Measurements from ENCODE around the gene ELANE. TPM values are rescaled to one million over a fixed set of nuclear protein-coding genes. Genes with fewer than 3 reads are reported as not detected.

Gene ELANE
- not detected for total RNA-seq

DNA sequence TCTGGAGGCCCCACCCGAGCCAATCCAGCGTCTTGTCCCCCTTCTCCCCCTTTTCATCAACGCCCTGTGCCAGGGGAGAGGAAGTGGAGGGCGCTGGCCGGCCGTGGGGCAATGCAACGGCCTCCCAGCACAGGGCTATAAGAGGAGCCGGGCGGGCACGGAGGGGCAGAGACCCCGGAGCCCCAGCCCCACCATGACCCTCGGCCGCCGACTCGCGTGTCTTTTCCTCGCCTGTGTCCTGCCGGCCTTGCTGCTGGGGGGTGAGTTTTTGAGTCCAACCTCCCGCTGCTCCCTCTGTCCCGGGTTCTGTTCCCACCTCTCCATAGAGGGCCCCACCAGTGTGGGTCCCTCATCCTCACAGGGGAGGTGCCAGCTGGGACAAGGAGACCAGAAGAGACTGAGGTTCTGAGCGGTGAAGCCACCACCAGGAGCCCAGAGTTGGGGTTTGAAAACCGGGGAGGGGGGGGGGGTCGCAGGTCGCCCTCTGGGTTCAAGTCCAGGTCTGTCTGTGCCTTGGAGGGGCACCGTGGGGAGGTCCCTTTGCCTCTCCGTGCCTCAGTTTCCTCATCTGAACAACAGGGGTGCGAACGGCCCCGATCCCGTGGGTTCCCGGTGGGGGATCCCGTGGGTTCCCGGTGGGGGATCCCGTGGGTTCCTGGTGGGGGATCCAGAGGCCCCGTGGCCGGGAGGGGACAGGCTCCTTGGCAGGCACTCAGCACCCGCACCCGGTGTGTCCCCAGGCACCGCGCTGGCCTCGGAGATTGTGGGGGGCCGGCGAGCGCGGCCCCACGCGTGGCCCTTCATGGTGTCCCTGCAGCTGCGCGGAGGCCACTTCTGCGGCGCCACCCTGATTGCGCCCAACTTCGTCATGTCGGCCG lies at the start of gene ELANE:
TSS of gene ELANE (plus strand) at position 168 of the 878 bp plus-strand sequence. CDS start at position 194, 26 bp downstream.
- H3K27ac Mint-ChIP-seq: no peak within 1 kb of the TSS
- H3K27me3 Mint-ChIP-seq: peaks cover 46% of the 10 kb centered on the region
- H3K36me3 Mint-ChIP-seq: no peaks in the 10 kb centered on the region
- no peak within 1 kb of the TSS for H3K4me3 Mint-ChIP-seq
- no peak for DNase-seq
- no peaks in the 10 kb centered on the region for H3K9me3 Mint-ChIP-seq
- no peaks in the 10 kb centered on the region for H3K4me1 Mint-ChIP-seq

DNA sequence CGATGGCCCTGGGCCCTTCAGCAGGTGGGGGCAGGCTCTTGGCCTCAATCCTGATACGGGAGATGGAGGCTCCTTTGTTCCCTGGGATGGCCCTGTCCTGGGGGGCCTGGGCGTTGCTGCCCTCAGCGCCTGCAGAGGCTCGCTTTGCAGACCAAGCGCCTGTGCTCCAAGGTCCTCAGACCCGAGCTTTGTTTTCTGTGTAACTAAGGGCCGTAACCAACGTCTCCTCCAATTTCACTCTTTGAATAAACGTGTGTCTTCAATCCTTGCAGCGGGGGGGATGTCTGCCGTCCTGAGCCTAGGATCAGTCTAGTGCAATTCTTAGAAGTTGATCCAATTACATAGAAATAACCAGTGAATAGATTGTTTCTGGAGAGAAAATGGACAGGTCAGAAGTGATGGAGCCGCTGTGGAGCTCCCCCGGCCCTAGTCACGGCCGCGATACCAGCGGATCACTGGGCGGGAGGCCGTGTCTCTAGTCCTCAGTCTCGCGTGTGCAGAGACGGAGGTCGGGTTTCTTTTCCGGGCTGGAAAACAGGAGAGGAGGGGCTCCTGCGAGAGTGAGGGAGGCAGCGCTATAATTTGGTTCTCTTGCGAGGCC lies 49.5 kb upstream of the ELANE start:
- Mint-ChIP-seq H3K36me3 (peaks cover 59% of the 10 kb centered on the region), H3K27me3 (no peaks in the 10 kb centered on the region), H3K4me3 (peak overlapping the region; percentile 79), H3K9me3 (no peaks in the 10 kb centered on the region), H3K27ac (peak overlapping the region; percentile 78), H3K4me1 (peaks cover 28% of the 10 kb centered on the region)
- DNase-seq: no peak

DNA sequence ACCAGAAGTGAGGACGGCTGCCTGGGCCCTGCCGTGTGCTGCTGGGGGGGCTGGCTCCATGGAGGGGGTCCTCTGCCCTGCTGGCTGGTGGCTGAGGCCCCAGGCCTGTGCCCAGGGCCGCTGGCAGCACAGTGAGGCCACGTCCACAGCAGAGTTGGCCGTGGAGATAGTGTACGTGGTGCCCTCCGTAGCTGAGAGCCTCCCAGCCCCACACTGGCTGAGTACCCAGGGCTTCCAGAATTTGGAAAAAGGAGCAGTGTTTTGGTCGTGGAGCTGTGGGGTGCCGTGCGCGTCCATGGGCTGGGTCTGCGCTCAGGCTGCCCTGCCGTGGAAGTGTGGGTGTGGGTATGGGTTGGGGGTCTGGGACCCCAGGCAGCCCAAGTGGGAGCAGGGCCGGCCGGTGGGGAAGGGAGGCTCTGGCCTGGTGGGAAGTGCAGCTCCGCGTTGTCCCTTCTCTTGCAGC lies 49.0 kb upstream of the ELANE start:
- Mint-ChIP-seq H3K36me3 (peaks cover 64% of the 10 kb centered on the region), H3K4me3 (peak overlapping the region; percentile 79), H3K9me3 (no peaks in the 10 kb centered on the region), H3K27ac (peak overlapping the region; percentile 63), H3K4me1 (peaks cover 28% of the 10 kb centered on the region), H3K27me3 (no peaks in the 10 kb centered on the region)
- DNase-seq: no peak

DNA sequence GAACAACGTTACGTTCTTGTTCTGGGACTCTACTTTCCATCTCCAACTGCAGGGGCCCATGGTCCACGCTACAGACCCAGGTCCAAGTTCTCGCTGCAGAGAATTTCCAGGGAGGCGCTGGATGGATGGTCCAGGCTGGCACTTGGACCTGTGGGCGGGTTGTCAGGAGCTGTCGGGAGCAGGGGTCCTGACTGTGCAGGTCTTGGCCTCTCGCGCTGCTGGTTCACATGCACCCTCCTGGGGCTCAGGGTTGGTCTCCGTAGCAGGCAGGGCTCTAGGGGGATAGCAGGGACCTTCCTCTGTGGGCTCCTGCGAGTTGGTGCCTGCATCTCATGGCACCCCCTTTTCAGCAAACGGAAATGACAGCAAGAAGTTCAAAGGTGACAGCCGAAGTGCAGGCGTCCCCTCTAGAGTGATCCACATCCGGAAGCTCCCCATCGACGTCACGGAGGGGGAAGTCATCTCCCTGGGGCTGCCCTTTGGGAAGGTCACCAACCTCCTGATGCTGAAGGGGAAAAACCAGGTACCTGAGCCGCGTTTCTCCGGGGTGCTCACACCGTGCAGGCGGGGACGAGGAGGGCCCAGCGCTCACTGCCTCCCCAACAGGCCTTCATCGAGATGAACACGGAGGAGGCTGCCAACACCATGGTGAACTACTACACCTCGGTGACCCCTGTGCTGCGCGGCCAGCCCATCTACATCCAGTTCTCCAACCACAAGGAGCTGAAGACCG lies 48.3 kb upstream of the ELANE start:
- H3K27me3 Mint-ChIP-seq: no peaks in the 10 kb centered on the region
- DNase-seq: no peak
- peaks cover 59% of the 10 kb centered on the region for H3K36me3 Mint-ChIP-seq
- H3K27ac Mint-ChIP-seq: peak overlapping the region; percentile 12
- H3K9me3 Mint-ChIP-seq: no peaks in the 10 kb centered on the region
- H3K4me3 Mint-ChIP-seq: no peak overlapping the region
- peaks cover 28% of the 10 kb centered on the region for H3K4me1 Mint-ChIP-seq

DNA sequence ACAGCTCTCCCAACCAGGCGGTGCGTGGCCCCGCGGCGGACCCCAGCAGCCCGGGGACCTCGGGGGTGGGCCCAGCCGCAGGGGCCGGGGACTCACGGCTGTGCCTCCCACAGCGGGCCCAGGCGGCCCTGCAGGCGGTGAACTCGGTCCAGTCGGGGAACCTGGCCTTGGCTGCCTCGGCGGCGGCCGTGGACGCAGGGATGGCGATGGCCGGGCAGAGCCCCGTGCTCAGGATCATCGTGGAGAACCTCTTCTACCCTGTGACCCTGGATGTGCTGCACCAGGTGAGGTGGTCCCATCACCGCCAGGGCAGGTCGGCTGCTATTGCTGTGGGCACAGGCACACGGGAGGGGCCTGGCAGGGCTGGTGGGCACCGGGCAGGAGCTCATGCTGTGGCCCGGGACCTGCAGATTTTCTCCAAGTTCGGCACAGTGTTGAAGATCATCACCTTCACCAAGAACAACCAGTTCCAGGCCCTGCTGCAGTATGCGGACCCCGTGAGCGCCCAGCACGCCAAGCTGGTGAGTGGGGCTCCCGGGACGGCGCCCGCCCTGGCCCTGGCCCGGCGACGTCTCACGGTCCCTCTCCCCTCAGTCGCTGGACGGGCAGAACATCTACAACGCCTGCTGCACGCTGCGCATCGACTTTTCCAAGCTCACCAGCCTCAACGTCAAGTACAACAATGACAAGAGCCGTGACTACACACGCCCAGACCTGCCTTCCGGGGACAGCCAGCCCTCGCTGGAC lies 47.5 kb upstream of the ELANE start:
- Mint-ChIP-seq H3K27ac (no peak overlapping the region), H3K9me3 (no peaks in the 10 kb centered on the region), H3K36me3 (peaks cover 54% of the 10 kb centered on the region), H3K27me3 (no peaks in the 10 kb centered on the region), H3K4me1 (peaks cover 27% of the 10 kb centered on the region), H3K4me3 (no peak overlapping the region)
- no peak for DNase-seq

DNA sequence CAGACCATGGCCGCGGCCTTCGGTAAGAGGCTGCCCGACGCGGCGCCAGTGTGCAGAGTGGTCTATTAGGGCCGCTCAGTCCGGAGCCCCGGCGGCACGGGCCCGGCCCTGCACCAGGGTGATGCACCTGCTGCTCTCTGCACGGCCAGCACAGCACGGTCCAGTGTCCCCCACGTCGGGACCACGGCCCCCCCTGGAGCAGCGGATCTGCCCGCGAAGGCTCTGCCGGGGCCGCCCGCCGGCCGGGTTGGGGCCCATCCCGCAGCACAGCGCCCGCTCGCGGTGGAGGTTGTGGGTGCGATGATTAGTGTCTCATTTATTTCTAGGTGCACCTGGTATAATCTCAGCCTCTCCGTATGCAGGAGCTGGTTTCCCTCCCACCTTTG lies 46.9 kb upstream of the ELANE start:
- Mint-ChIP-seq H3K36me3 (peaks cover 52% of the 10 kb centered on the region), H3K9me3 (no peaks in the 10 kb centered on the region), H3K27ac (no peak overlapping the region), H3K27me3 (no peaks in the 10 kb centered on the region), H3K4me1 (peaks cover 22% of the 10 kb centered on the region), H3K4me3 (no peak overlapping the region)
- peak; percentile 22 for DNase-seq

DNA sequence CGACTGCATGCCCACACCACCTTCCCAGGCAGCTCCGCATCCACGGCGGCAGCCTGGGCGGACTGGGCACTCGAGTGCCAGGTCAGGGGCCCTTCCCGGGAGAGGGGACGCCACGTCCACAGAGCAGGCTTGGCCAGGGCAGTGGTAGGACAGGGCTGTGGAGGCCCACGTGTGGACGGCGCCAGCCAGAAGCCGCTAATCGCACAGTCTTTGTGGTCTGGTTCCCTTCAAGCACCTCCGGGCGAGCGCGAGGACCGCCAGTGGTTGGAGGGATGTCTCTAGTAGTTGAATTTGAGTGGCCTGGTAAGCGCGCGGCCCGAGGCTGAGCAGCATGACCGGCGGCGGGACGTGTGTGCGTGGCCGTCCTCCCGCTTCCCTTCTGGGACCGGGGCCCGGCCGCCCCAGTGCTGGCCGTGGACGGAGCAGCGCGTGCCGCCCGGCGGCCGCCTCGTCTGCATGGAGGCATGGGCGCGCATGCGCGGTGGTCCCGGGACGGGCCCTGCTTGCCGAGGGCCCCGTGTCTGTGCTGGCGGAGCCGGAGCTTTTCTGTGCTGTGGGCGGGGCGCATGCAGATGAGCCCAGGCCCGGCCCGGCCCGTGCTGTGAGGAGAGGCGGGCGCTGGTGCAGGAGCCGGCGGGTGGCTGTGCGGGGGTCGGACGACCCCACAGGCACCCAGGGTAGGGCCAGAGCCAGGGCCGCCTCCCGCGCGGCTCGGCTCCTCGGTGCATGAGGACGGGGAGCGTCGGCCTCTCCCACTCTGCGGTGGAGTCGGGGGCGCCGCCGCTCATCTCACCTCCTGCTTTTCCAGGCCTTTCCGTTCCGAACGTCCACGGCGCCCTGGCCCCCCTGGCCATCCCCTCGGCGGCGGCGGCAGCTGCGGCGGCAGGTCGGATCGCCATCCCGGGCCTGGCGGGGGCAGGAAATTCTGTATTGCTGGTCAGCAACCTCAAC lies 46.2 kb upstream of the ELANE start:
- Mint-ChIP-seq H3K36me3 (peaks cover 50% of the 10 kb centered on the region), H3K27ac (no peak overlapping the region), H3K27me3 (no peaks in the 10 kb centered on the region), H3K9me3 (no peaks in the 10 kb centered on the region), H3K4me1 (peaks cover 16% of the 10 kb centered on the region), H3K4me3 (no peak overlapping the region)
- no peak for DNase-seq

DNA sequence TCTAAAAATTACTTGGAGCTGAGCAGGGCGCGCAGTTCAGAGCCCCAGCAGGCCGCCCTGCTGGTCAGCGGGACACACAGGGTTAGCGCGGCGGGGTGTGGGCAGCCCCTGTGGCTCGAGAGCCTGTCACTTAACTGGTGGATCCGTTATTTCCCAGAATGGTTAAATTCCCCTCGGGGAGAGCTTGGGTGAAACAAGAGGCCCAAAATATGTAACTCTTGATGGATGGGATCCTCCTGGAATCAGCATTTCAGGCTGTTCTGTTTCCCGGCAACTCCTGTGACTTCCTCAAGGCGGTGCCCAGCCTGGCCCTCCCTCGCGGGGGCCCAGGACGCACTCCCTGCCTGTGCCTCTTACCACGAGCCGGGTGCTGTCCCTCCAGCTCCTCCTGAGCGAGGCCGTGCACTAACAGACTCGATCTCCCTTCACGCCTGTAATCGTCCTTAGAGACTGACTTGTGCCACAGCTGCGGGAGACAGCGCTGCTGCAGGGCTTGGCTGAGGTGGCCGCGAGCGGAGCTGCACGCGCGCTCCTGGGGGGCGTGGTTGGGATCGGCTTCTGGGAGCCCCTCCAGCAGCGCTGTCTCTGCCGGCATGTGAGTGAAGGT lies 45.2 kb upstream of the ELANE start:
- Mint-ChIP-seq H3K27ac (peak overlapping the region; percentile 26), H3K27me3 (no peaks in the 10 kb centered on the region), H3K4me1 (peaks cover 9% of the 10 kb centered on the region), H3K9me3 (no peaks in the 10 kb centered on the region), H3K36me3 (peaks cover 47% of the 10 kb centered on the region), H3K4me3 (no peak overlapping the region)
- no peak for DNase-seq

DNA sequence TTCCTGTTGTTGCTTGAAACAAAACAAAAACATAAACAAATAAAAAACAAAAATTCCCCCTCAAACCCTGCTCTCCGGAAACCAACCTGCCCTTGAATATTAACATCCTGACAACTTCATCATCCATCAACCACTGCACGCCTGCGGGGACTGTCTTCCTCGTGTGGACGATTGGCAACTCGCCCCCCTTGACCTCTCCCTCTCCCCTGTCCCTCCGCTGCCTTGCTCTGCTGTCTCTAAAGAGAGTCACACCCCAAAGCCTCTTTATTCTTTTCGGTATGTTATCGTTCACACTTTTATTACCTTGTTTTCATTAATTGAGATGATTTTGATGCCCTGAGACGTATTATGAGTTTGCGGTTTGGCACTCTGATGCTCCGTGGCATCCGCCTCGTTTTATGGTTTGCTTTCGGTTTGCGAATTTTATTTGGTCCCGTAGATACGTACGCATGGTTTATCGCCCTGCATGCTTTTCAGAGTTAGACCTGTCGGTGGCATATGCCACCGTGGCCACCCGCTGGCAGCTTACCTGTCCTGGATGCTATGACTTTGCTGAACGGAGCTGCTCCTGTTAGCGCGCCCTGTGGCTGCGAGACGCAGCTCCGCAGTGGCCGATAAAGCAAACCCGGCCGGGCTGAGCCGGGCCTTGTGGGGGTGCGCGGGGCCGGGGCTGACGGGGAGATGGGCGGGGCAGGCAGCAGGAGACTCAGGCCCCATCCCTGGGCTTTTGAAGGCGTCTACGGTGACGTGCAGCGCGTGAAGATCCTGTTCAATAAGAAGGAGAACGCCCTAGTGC lies 44.3 kb upstream of the ELANE start:
- peak overlapping the region; percentile 26 for H3K27ac Mint-ChIP-seq
- peaks cover 3% of the 10 kb centered on the region for H3K4me1 Mint-ChIP-seq
- no peak overlapping the region for H3K4me3 Mint-ChIP-seq
- no peak for DNase-seq
- H3K9me3 Mint-ChIP-seq: no peaks in the 10 kb centered on the region
- H3K27me3 Mint-ChIP-seq: no peaks in the 10 kb centered on the region
- peaks cover 43% of the 10 kb centered on the region for H3K36me3 Mint-ChIP-seq

DNA sequence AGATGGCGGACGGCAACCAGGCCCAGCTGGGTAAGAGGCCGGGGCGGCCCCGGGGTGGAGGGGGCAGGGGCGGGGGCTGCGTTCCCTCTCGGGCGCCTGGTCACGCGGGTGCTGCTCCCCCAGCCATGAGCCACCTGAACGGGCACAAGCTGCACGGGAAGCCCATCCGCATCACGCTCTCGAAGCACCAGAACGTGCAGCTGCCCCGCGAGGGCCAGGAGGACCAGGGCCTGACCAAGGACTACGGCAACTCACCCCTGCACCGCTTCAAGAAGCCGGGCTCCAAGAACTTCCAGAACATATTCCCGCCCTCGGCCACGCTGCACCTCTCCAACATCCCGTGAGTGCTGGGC lies 43.7 kb upstream of the ELANE start:
- Mint-ChIP-seq H3K27ac (no peak overlapping the region), H3K4me1 (no peaks in the 10 kb centered on the region), H3K27me3 (no peaks in the 10 kb centered on the region)

DNA sequence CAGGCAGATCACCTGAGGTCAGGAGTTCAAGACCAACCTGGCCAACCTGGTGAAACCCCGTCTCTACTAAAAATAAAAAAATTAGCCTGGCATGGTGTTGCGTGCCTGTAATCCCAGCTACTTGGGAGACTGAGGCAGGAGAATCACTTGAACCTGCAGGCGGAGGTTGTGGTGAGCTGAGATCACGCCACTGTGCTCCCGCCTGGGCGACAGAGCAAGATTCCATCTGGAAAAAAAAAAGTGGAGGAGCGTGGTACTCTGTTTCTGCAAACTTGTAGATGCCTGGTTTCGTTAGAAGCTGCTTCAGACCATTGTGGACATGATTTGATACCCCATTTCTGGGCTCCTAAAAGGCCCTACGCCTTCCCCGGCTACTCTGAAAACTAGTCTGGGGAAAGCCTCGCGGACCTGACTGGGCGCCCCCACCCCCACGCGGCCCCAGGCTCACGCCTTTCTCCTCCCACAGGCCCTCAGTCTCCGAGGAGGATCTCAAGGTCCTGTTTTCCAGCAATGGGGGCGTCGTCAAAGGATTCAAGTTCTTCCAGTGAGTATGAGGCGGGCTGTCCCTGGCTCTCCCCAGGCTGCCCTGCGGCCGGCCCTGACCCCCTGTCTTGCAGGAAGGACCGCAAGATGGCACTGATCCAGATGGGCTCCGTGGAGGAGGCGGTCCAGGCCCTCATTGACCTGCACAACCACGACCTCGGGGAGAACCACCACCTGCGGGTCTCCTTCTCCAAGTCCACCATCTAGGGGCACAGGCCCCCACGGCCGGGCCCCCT lies 41.8 kb upstream of the ELANE start:
- Mint-ChIP-seq H3K4me3 (no peak overlapping the region), H3K36me3 (peaks cover 47% of the 10 kb centered on the region), H3K9me3 (no peaks in the 10 kb centered on the region), H3K4me1 (peaks cover 2% of the 10 kb centered on the region), H3K27me3 (peaks cover 3% of the 10 kb centered on the region), H3K27ac (no peak overlapping the region)
- DNase-seq: no peak

More for the DNA sequence above, 43.7 kb upstream of the ELANE start:
- DNase-seq: no peak
- Mint-ChIP-seq H3K9me3 (no peaks in the 10 kb centered on the region), H3K36me3 (peaks cover 43% of the 10 kb centered on the region), H3K4me3 (no peak overlapping the region)

DNA sequence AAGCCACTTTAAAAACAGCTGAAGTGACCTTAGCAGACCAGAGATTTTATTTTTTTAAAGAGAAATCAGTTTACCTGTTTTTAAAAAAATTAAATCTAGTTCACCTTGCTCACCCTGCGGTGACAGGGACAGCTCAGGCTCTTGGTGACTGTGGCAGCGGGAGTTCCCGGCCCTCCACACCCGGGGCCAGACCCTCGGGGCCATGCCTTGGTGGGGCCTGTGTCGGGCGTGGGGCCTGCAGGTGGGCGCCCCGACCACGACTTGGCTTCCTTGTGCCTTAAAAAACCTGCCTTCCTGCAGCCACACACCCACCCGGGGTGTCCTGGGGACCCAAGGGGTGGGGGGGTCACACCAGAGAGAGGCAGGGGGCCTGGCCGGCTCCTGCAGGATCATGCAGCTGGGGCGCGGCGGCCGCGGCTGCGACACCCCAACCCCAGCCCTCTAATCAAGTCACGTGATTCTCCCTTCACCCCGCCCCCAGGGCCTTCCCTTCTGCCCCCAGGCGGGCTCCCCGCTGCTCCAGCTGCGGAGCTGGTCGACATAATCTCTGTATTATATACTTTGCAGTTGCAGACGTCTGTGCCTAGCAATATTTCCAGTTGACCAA lies 41.1 kb upstream of the ELANE start:
- no peak for DNase-seq
- H3K27ac Mint-ChIP-seq: no peak overlapping the region
- H3K9me3 Mint-ChIP-seq: peaks cover 2% of the 10 kb centered on the region
- peaks cover 51% of the 10 kb centered on the region for H3K36me3 Mint-ChIP-seq
- H3K4me1 Mint-ChIP-seq: peaks cover 2% of the 10 kb centered on the region
- H3K4me3 Mint-ChIP-seq: no peak overlapping the region
- H3K27me3 Mint-ChIP-seq: peaks cover 3% of the 10 kb centered on the region

All from activated naive CD8-positive, alpha-beta T cell treated with anti-CD3 and anti-CD28 coated beads for 36 hours (primary cell).